ENCODE data around the gene TNS3. TPM values are rescaled to one million over a fixed set of nuclear protein-coding genes. Genes with fewer than 3 reads are reported as not detected.
A peak's percentile ranks its signal among the peaks of the same experiment; 100 is the strongest.

The TNS3 gene
- total RNA-seq, 1 donor from 2014 or later = 168 TPM

- no peak for TF ChIP-seq CTCF (IDR thresholded peaks at IDR 0.05)
- peaks cover 48% of the 10 kb centered on the region for H3K4me1 ChIP-seq
- H3K36me3 ChIP-seq = peaks cover 13% of the 10 kb centered on the region
- ATAC-seq (peak; percentile 1), DNase-seq (no peak)
- intact Hi-C loops (cut with DNase I) = no loop called here
- H3K27me3 ChIP-seq = no peaks in the 10 kb centered on the region
- H3K9me3 ChIP-seq = no peaks in the 10 kb centered on the region
- peak overlapping the region; percentile 11 for H3K4me3 ChIP-seq
- peak overlapping the region; percentile 81 for H3K27ac ChIP-seq
Measured at GRCh38 chr7:47326808-47327207, 255.1 kb downstream of the TNS3 start.

DNA sequence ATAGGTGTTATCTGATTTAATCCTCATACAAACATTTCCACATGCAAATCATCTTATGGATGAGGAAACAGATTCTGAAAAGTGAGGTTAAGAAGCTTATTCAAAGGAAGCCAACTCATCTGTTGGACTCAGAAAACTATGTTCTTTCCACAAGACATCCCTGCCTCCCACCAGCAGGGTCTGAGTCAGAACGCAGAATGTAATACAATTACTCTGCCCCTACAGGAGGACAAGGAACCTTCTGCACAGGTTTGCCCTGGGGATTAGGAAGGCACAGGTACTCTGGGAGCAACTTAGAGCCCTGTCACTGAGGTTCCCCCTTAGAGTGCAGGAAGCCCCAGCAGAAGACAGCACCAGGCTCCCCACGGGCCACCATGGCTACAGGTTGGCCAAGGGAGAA, 255.7 kb downstream of the TNS3 start:
- intact Hi-C loops (cut with DNase I) = no loop called here
- peaks cover 15% of the 10 kb centered on the region for H3K36me3 ChIP-seq
- no peaks in the 10 kb centered on the region for H3K9me3 ChIP-seq
- no peak for ATAC-seq
- no peak for TF ChIP-seq CTCF (IDR thresholded peaks at IDR 0.05)
- no peak overlapping the region for H3K27ac ChIP-seq
- DNase-seq = no peak
- no peak overlapping the region for H3K4me3 ChIP-seq
- no peaks in the 10 kb centered on the region for H3K27me3 ChIP-seq
- H3K4me1 ChIP-seq = peaks cover 44% of the 10 kb centered on the region

DNA sequence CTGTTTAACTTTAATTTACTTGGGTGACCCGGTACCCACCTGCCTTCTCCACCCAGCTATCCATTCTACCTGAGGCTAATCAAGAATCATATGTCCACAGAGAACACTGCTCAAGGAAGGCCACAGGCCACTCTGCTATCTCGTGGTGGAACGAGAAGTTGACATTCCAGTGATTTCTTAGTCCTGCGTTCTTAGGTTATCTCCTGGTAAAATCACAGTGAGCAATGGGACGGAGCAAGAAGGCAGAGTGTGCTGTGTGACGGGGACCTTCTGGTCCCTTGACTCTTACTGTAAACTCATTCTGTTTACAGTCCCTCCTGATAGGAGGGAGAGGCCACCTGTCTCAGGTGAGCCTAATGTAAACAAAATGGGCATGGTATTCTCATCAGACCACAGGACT, 256.6 kb downstream of the TNS3 start:
- DNase-seq (no peak), ATAC-seq (no peak)
- Histone ChIP-seq H3K9me3 (no peaks in the 10 kb centered on the region), H3K4me1 (peaks cover 37% of the 10 kb centered on the region), H3K36me3 (peaks cover 21% of the 10 kb centered on the region), H3K4me3 (no peak overlapping the region), H3K27ac (no peak overlapping the region), H3K27me3 (no peaks in the 10 kb centered on the region)
- no peak for TF ChIP-seq CTCF (IDR thresholded peaks at IDR 0.05)
- intact Hi-C loops (cut with DNase I) = no loop called here

DNA sequence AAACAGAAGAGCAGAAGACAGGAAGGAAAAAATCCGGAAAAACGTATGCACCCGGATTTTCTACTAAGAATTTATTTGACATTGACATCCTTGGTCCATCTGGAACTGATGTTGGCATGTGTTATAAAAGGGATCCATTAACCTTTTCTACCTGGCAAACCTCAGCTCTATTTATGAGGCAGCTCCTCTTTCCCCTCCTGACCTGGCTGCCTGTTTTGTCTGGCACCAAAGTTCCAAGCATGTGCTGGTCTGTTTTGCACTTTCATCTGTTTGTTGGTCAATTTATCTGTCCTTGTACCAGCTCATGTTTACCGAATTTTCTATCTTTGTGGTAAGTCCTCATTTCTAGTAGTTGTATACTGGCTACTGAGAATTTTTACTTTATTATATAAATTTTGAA, 258.0 kb downstream of the TNS3 start:
- H3K27me3 ChIP-seq = no peaks in the 10 kb centered on the region
- H3K4me1 ChIP-seq = peaks cover 26% of the 10 kb centered on the region
- H3K36me3 ChIP-seq = peaks cover 18% of the 10 kb centered on the region
- ATAC-seq = no peak
- no peak for TF ChIP-seq CTCF (IDR thresholded peaks at IDR 0.05)
- no peak for DNase-seq
- intact Hi-C loops (cut with DNase I) = no loop called here
- no peaks in the 10 kb centered on the region for H3K9me3 ChIP-seq
- H3K4me3 ChIP-seq = no peak overlapping the region
- H3K27ac ChIP-seq = no peak overlapping the region

DNA sequence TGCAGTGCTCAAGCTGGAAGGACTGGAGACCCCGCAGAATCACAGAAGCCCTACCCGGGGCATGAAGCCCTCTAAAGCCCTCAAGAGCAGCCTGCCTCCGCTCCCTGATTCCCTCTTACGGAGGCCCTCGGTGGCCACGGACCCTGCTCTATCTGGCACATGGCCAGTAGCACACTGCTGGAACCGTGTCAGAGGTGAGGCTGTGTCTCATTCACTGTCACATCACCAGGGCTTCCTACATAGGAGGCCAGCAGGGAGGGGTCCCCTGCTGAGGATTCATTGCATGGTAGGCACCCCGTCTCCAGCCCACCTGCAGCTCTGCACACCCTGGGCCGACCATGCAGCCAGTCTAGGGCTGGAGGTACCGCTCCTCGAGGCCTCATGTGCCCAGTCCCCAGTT, 259.2 kb downstream of the TNS3 start:
- no peaks in the 10 kb centered on the region for H3K9me3 ChIP-seq

More for the DNA sequence above, 259.2 kb downstream of the TNS3 start:
- Histone ChIP-seq H3K27ac (no peak overlapping the region), H3K27me3 (no peaks in the 10 kb centered on the region), H3K4me1 (peaks cover 15% of the 10 kb centered on the region), H3K4me3 (no peak overlapping the region), H3K36me3 (peaks cover 27% of the 10 kb centered on the region)
- no peak for DNase-seq
- TF ChIP-seq CTCF (IDR thresholded peaks at IDR 0.05) = no peak
- intact Hi-C loops (cut with DNase I) = no loop called here
- ATAC-seq = no peak
